NCI-H82 treated with DMSO at 0.1 percent for 48 hours (cell line): Measurements from ENCODE around the gene PSEN2.

Source experiments
- DNase-seq: peaks from one replicate; lab custom pipeline; 2025; ENCODE audit not compliant: unreplicated experiment; lab: John Stamatoyannopoulos, UW

PSEN2 gene

DNA sequence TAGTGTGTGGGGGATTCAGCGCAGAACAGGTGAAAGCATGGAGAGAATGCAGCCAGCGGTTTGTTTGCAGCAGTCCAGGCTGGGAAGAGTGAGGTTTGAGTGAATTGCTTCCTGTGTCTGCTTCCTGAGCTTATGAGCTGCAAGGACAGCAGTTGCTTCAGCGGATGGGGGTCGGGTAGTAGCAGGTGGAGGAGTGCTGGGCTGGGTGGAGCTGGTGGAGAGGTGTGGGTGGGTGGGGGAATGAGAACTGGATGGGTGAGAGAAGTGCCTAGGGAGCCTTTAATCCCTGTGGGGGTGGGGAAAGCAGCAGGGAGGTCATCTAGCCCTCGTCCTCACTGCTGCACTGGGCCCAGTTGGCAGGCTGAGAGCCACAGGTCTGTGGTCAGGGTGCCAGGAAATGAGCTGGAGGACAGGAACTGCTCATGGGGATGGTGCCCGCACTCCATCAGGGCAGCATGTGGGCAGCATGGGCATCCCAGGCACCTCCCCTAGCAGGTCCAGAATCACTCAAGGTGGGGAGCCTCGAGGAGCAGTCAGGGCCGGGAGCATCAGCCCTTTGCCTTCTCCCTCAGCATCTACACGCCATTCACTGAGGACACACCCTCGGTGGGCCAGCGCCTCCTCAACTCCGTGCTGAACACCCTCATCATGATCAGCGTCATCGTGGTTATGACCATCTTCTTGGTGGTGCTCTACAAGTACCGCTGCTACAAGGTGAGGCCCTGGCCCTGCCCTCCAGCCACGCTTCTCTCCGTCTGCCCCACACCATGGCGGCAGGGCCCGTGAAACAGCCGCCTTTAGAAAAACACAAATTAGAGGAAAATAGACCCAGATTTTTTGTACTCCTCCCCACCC is 14.8 kb downstream of the PSEN2 start:
- DNase-seq: peak; percentile 34

DNA sequence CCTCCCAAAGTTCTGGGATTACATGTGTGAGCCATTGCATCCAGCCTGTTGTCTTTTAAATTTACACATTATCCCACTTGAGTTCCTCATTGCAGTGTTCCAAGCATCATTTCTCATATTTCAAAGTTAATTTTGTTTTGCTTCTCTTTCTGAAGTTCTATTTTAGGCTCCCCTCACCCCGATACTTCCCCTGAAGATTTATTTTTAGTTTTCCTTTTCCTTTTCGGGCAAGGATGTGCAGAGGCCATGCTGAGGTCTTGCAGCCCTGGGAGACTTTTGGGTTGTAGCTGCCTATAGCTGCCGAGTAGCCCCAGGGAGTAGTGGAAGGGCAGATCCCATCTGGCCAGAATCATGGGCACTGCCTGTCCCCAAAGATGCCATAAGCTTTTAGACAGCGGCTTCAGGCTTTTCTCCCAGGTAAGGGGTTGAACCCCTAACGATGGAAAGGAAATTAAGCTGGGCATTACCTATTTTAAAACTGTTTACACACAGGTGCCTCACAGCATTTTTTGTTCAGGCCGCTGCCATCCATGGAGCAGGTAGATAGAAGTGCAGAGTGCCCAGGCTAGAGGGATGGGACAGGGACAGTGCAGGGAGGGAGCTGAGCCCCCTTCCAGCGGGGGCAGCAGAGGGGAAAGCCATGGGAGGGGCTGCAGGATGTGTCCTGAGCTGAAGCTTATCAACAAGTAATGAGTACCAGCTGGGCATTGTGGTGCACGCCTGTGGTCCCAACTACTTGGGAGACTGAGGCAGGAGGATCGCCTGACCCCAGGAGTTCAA is 15.9 kb downstream of the PSEN2 start:
- DNase-seq: no peak

DNA sequence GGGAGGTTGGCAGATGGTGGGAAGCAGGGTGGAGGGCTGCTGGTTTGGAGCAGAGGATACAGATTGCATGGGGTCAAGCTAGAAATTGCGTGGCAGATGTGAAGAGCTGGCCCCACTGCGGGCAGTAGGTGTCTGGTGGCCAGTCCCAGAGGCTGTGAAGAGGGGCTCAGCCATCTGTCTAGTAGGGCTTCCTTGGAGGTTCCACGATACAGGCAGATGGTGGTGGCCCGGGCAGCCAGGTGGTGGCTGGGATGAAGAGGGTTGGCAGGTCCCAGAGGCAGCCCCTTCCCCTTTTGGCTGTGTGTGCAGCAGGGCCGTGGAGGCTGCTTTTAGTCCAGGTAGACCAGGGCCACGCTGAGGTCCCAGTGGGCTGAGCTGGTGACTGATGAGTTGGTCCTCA is 16.6 kb downstream of the PSEN2 start:
- DNase-seq: peak; percentile 10

DNA sequence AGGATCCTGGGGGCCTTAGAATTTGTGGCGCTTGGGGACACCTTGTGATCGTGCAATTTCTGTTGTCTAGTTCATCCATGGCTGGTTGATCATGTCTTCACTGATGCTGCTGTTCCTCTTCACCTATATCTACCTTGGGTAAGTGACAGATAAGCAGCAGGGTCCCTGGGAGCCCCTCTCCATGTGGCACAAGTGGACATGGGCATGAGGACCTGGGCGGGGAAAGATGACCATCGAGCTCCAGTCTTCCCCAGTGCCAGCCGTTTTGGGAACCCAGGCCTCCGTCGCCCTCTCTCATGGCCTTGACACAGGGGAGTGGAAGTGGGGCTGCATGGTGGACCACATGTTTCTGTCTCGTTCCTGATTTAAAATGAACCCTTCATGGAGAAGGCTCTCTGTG is 17.6 kb downstream of the PSEN2 start:
- DNase-seq: no peak

DNA sequence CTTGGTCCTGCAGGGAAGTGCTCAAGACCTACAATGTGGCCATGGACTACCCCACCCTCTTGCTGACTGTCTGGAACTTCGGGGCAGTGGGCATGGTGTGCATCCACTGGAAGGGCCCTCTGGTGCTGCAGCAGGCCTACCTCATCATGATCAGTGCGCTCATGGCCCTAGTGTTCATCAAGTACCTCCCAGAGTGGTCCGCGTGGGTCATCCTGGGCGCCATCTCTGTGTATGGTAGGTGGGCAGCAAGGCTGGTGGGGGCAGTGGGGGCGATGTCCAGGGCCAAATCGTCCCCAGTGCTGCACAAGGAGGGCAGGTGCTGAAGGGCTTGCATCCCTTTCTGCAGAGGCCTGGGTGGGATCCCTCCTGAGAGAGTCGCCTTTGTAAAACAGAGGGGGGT is 18.4 kb downstream of the PSEN2 start:
- no peak for DNase-seq

DNA sequence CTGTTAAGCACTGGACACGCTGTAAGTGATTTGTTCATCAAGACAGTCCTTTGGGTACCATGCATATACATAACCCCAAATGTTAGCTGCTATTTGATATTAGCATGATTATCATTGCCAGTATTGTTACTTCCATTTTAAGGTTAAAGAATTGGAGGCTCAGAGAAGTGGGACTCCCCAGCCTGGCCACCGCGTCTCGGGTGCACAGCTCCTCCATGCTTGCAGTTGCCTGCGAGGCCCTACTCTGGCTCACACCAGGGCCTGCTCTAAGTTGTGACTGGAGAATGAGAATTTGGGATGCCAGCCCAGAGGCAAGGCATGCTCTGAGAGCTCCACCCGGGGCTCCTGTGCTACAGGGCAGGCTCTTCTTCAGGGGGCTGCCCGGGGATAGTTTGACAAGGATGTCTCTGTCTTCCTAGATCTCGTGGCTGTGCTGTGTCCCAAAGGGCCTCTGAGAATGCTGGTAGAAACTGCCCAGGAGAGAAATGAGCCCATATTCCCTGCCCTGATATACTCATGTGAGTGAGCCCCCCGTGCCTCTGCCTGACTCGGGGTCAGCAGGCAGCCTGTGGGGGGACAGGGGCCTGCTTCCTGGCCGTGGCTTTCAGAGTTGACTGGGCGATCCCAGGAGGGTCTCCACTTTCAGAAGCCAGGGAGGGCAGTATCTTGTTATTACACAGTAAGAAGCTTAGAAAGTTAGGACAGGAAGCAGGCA is 19.4 kb downstream of the PSEN2 start:
- DNase-seq: no peak

DNA sequence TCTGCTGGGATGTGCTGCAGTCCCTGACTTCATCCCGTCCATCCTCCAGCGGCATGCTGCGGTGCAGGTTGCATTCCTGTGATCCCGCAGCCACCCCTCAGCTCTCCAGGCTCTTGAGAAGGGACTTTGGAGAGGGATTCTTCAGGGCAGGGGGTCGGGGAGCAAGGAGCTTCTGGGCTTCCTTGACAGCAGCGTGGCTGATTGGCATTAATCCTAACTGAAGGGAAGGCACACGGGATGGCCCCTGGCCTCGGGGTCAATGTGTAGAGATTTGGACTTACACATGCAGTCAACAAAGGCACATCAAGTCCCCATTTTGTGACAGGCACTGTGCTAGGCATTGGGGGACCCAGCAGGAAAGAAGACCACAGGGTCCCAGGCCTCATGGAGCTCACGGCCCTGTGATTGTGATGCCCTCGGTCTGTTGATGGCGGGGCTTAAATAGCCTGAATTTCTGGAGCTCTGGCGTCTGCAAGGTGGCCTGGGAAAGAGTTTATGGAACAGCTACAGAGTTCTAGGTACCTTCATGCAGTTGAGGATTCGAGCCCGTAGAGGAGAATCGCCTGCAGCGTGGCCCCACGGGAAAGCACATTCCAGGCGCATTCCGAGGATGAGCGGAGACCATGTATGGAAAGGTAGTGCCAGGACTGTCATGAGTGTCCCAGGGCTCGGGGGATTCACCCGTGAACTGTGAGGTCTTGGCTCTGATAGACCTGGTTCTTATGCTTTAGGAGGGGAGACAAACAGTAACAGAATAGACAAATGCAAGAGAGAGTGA is 20.1 kb downstream of the PSEN2 start:
- no peak for DNase-seq

DNA sequence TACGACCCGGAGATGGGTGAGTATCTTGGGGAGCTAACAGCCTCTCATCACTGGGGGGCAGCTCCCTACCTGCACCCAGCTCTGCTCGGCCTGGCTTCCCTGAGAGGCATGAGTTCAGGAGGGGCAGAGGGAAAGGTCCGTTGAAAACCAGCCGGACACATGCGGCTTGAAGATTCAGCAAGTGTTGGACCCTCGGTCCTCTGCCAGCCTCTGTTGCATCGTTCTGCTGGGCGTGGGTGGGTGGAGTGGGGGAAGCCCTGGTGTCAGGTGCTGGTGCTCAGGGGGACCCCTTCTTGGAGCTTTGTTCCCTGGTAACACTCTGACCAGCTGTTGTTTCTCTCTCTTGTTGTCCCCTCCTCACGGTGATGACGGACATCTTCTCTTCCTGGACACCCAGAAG is 20.9 kb downstream of the PSEN2 start:
- no peak for DNase-seq

DNA sequence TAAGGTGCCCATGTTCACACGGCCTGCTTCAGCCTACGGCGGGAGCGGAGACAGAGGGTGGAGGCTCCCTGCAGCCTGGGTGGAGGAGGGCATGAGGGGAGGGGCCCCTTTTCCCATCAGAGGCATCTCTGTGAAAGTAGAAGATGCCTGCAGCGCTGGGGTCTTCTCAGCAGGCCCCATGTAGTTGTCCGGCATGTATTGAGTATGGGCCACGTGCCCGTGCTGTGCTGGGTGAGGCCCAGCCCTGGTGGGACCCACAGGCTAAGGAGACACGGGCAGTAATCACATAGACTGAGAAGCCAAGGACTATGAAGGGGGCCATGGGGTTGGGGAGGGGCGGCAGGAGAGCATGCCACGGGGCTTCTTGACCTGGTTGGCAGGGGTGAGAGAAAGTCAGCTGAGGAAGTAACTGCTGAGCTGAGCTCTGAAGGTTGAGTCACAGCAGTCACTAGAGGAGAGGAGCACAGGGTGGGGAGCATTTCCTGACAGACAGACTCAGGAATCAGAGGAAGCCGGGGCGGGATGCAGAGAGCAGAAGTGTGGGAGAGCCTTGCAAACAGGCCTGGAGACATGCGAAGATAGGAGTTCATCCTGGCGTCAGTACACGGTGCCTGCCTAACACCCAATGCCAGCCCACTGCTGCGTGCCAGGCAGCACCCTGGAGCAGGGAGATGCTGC is 21.6 kb downstream of the PSEN2 start:
- DNase-seq: no peak

DNA sequence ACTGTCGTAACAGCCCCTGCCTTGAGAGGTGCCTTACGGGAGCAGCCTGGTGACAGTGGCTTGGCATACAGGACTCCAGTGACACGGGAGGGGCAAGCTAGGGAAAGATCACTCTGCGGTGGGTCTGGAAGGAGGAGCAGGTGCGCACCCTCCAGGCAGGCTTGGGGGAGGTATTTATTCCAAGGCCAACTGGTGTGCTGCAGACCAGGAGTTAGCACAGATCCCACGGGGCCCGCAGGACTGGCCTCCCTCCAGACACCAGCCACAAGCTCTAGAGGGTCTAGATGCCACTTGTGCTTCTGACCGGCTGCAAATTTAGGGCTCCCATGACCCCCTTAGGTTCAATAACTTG is 22.1 kb downstream of the PSEN2 start:
- no peak for DNase-seq

DNA sequence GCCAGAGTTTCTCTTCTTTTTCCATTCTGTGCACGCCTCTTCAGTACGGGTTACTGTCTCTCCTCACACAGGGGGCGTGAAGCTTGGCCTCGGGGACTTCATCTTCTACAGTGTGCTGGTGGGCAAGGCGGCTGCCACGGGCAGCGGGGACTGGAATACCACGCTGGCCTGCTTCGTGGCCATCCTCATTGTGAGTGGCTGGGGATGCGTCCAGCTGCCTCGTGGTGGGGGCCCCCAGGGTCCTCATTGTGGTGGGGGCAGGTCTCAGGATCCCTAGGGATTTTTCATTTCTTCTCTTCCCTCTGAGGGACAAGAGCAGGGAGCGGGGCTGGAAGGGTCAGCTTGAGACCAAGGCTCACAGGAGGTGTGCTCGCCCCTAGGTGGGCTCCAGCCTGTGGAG is 23.5 kb downstream of the PSEN2 start:
- DNase-seq: no peak

DNA sequence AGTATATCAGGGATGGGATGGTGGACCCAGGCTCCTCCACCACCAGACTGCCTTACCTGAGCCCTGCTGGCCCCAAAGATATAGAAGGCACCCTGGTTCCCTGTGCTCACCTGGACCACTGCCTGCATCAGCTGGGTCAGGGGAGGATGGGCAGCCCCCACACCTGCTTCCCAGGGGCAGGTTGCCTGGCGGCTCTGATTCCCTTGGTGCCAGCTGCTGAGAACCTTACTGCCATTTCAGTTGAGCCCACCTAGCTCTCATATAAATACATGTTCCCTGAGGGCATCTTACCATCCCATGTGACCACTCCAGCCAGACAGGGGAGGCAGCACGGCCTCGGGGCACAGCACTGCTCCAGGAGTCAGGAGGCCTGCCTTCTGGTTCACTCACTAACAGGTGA is 24.4 kb downstream of the PSEN2 start:
- DNase-seq: no peak

DNA sequence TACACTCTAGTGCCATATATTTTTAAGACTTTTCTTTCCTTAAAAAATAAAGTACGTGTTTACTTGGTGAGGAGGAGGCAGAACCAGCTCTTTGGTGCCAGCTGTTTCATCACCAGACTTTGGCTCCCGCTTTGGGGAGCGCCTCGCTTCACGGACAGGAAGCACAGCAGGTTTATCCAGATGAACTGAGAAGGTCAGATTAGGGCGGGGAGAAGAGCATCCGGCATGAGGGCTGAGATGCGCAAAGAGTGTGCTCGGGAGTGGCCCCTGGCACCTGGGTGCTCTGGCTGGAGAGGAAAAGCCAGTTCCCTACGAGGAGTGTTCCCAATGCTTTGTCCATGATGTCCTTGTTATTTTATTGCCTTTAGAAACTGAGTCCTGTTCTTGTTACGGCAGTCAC is 25.2 kb downstream of the PSEN2 start:
- no peak for DNase-seq

DNA sequence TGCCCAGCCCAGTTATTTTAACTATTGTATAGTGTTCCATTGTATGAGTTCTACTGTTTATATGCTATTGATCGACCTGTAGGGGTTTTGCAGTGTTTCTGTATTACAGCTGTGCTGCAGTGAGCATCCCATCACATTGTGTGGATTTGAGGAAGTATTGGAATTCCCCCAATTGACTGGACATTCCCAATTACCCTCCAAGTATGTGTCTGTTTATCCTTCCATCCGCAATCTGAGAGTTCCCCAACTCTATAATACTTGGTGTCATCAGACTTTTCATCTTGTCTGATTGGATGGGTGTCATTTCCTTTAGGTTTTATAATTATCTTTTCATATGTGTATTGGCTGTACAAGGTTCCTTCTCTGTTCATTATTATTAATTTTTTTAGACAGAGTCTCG is 27.8 kb downstream of the PSEN2 start:
- DNase-seq: no peak

DNA sequence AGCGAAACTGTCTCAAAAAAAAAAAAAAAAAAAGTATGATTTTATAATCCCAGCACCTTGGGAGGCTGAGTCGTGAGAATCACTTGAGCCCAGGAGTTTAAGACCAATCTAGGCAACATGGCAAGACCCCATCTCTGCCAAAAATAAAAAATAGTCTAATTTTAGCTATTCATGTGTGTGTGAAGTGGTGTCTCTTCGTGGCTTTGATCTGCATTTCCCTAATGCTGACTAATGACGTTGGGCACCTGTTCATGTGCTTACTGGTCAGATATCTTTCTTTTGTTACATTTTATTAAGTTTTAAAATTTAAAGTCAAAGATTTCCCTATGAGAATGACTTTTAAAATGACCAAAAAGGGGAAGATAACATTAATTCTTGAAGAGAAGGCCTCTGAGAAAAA is 31.0 kb downstream of the PSEN2 start:
- DNase-seq: no peak

DNA sequence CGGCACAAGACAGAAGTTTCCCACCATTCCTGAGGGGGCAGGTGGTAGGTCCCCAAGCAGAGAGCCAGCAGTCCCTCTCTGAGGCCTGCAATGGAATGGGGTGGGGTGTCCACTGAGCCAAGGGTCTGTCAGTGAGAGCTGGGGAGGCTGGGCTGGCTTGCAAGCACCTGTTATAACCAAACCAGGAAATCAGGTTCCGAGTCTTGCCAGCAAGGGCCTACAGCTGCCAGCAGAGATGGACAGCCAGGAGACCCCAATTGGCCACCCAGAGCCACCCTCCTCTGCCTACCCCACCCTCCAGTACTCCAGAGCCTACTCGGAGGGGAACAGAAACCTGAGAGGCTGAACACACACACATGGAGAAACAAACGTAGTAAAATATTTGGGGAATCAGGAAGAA is 32.2 kb downstream of the PSEN2 start:
- no peak for DNase-seq

DNA sequence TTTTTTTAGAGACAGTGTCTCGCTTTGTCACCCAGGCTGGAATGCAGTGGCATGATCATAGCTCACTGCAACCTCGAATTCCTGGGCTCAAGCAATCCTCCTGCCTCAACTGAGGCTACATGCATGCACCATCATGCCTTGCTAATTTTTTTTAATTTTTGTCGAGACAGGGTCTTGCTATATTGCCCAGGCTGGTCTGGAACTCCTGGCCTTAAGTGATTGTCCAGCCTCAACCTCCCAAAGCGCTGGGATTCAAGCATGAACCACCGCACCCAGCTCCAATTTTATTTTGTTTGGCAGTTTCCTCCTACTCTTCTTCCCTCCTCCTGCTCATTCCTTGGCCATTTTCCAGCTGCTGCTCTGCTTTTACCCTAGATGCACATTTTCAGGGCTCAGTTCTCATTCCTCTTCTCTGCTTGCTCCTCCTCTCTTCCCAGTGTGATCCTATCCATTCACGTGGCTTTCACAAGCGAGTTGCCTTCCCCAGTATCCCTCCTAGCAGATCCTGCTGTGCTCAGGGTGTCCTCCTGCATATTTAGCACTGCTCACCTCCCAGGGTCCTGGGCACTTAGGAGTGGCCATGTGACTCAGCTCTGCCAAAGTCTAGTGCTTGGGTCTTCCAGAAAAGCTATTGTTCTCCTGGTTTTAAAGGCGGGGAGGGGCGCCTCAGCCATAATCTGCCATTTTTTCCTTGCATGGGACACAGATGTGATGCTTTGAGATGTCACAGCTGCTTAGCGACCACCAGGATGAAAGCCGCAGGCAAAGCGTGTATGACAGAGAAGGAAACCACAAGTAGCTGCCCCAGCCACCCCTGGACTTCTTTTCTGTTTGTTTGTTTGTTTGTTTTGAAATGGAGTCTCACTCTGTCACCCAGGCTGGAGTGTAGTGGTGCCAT is 33.7 kb downstream of the PSEN2 start:
- DNase-seq: no peak

DNA sequence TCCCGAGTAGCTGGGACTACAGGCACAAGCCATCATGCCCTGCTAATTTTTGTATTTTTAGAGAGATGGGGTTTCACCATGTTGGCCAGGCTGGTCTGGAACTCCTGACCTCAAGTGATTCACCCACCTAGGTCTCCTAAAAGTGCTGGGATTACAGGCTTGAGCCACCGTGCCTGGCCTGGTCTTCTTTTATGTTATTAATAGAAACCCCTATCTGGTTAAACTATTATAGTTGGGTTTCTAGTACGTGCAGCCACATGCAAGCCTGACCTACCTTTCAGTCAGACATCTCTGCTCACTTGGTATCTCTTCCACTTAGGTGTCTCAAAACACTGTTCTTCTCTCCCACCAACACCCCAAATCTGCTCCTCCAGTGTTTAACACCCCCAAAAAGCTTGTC is 34.4 kb downstream of the PSEN2 start:
- DNase-seq: no peak

DNA sequence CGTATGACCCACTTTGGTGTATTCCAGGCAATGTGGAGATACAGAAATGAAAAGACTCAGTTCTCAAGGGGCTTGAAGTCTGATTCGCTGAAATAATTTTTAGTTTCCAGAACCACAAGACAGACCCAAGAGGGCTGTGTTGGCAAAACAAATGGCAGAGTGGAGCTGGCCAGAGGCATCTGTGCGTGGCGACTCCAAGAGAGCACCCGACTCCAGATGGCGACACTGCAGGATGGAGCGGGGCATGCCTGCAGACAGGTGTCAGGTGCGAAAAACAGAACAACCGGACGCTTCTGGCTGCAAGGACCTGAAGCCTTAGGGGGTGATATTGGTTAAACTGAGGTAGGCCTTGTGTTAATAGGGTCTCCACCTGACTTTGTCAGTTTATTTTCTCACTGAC is 38.0 kb downstream of the PSEN2 start:
- DNase-seq: no peak

DNA sequence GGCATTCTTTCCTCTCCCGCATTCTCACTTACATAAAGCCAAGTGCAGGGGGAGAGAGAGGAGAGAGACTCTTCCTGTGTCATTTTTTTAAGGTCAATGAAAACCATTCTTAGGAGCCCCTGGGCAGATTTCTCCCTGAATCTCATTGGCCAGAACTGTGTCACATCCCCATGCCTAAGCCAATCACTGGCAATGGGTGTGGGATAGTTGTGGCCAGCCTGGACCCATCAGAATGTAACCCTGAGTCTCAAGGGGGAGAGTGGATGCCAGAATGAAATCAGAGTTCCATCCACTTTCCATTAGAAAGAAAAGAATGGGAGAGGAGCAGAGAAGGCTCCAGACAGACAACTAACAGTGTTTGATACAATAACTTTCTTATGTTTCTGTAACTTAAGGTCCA is 38.5 kb downstream of the PSEN2 start:
- no peak for DNase-seq
